Measurements from ENCODE around the gene IL19. TPM values are rescaled to one million over a fixed set of nuclear protein-coding genes. Genes with fewer than 3 reads are reported as not detected.

IL19 gene
- total RNA-seq, 1 experiment from 2014 or later, result not detected

DNA sequence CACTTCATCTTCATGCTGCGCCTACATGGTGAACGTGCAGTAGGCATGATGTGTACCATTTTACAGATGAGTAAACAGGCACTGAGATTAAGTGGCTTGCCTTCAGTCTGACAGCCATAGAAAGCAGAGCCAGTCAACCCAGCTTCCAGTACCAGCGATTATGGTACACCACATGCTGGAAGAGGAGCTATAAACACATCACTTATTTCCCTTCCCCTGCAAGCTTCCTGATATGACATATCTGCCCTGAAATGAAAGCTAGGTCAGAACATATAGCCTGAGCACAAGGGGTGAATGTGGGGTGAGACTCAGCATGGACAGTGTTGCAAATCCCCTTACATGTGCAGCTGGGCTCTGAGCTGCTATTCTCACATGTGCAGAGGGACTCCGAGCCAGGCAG, 61.1 kb downstream of the IL19 start:
- intact Hi-C loops (cut with micrococcal nuclease; ENCODE audit: unreplicated experiment), result no loop called here
- H4K20me1 ChIP-seq (ENCODE audit: insufficient read depth), result no peaks in the 10 kb centered on the region
- H3K4me3 ChIP-seq, result no peak overlapping the region
- no peak for DNase-seq
- H3K4me2 ChIP-seq, result no peak overlapping the region
- H3K79me2 ChIP-seq (ENCODE audit: low read depth), result no peaks in the 10 kb centered on the region
- TF ChIP-seq, protein P1, sequence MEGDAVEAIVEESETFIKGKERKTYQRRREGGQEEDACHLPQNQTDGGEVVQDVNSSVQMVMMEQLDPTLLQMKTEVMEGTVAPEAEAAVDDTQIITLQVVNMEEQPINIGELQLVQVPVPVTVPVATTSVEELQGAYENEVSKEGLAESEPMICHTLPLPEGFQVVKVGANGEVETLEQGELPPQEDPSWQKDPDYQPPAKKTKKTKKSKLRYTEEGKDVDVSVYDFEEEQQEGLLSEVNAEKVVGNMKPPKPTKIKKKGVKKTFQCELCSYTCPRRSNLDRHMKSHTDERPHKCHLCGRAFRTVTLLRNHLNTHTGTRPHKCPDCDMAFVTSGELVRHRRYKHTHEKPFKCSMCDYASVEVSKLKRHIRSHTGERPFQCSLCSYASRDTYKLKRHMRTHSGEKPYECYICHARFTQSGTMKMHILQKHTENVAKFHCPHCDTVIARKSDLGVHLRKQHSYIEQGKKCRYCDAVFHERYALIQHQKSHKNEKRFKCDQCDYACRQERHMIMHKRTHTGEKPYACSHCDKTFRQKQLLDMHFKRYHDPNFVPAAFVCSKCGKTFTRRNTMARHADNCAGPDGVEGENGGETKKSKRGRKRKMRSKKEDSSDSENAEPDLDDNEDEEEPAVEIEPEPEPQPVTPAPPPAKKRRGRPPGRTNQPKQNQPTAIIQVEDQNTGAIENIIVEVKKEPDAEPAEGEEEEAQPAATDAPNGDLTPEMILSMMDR (conservative IDR thresholded peaks at IDR 0.05), result no peak
- no peak for TF ChIP-seq EZH2 (IDR thresholded peaks at IDR 0.05; ENCODE audit: low read depth)
- no peak overlapping the region for H2AFZ ChIP-seq
- no TSS peak for BruUV-seq (replicated peaks)
- H3K27ac ChIP-seq, result no peak overlapping the region
- no peaks in the 10 kb centered on the region for H3F3A ChIP-seq (ENCODE audit: insufficient read depth, low read depth)
- no peaks in the 10 kb centered on the region for H3K36me3 ChIP-seq (ENCODE audit: low read depth)
- POLR2A ChIA-PET (ENCODE audit: unreplicated experiment), result interaction anchor here (0.6 kb wide), 1 partner anchor 190 kb away, joined by 3 read pairs; no protein-coding TSS in a partner anchor
- H3K9me3 ChIP-seq (ENCODE audit: insufficient read depth, low read depth), result no peaks in the 10 kb centered on the region
- no peaks in the 10 kb centered on the region; the same call in 1 of the 2 replicates for H3K27me3 ChIP-seq (ENCODE audit: insufficient read depth, low read depth)
- H3K9me2 ChIP-seq (ENCODE audit: insufficient read depth), result no peaks in the 10 kb centered on the region
- no peaks in the 10 kb centered on the region for H3K4me1 ChIP-seq (replicated peaks; ENCODE audit: insufficient read depth)
- CTCF ChIA-PET, result no interaction called here

DNA sequence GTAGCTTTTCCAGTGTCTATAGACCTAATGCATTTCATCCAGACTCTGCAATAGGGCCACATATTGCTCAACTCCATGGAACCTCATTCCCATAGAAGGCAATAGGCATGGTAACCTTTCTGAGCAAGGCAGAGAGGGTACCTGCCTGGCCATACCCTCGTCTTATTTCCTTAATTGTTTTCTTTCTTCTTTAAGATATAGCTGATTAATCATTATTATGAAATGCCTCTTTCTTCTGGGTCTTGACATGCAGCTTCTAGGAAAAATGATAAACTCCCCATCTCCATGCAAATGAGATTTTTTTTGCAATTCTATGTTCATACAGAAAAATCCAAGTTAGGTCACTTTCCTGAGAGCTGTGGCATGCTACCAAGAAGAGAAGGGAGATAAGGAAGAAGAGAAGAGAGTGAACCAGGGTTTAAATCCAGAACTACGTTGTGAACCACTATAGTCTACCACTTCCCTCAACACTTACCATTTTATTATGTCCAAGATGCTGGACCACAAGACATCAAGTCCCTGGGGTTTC, 61.8 kb downstream of the IL19 start:
- CTCF ChIA-PET, result interaction anchor here (0.7 kb wide), 1 partner anchor 97 kb away, joined by 3 read pairs; no protein-coding TSS in a partner anchor
- Histone ChIP-seq H3K27ac (no peak overlapping the region), H4K20me1 (ENCODE audit: insufficient read depth) (no peaks in the 10 kb centered on the region), H3K9me3 (ENCODE audit: insufficient read depth, low read depth) (no peaks in the 10 kb centered on the region), H3K4me3 (no peak overlapping the region), H2AFZ (no peak overlapping the region), H3K9me2 (ENCODE audit: insufficient read depth) (no peaks in the 10 kb centered on the region), H3K4me1 (replicated peaks; ENCODE audit: insufficient read depth) (no peaks in the 10 kb centered on the region), H3K4me2 (no peak overlapping the region), H3K79me2 (ENCODE audit: low read depth) (no peaks in the 10 kb centered on the region), H3F3A (ENCODE audit: insufficient read depth, low read depth) (no peaks in the 10 kb centered on the region), H3K27me3 (ENCODE audit: insufficient read depth, low read depth) (peaks cover 7% of the 10 kb centered on the region; the same call in 1 of the 2 replicates), H3K36me3 (ENCODE audit: low read depth) (no peaks in the 10 kb centered on the region)
- POLR2A ChIA-PET (ENCODE audit: unreplicated experiment), result interaction anchor here (0.6 to 0.7 kb wide), 2 partner anchors 22 to 304 kb away, joined by 3 to 5 read pairs; no protein-coding TSS in a partner anchor
- no TSS peak for BruUV-seq (replicated peaks)
- intact Hi-C loops (cut with micrococcal nuclease; ENCODE audit: unreplicated experiment), result no loop called here
- TF ChIP-seq, protein P1 (conservative IDR thresholded peaks at IDR 0.05), result no peak
- no peak for TF ChIP-seq EZH2 (IDR thresholded peaks at IDR 0.05; ENCODE audit: low read depth)
- no peak for DNase-seq

DNA sequence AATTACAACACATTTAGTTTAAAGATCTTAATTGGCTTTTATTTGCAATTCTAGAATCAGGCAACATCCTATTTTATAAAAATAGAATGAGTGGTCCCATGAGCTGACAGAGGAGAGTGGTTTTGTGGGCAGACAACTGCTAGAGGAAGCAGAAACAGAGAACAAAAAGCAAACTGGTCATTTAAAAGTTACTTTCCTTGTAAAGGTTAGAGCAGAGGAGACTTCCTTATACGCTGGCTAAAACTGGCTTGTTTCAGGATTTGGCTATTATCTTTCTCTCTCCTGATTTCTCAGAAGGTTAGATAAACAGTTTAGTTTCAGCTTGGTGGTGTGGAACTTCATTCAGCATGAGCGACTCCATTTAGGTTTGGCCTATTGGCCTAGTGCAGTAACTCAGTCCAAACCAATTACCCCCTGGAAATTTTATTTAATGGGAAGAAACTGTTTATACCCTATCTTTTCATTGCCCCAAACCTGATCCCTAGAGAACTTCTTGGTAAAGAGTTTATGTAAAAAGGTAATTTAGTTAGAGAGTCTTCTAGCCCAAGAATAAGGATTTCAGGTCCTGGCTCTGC, 62.6 kb downstream of the IL19 start:
- Histone ChIP-seq H3K9me3 (ENCODE audit: insufficient read depth, low read depth) (no peaks in the 10 kb centered on the region), H3K27me3 (ENCODE audit: insufficient read depth, low read depth) (peaks cover 11% of the 10 kb centered on the region; the same call in 1 of the 2 replicates), H3F3A (ENCODE audit: insufficient read depth, low read depth) (no peaks in the 10 kb centered on the region), H3K36me3 (ENCODE audit: low read depth) (no peaks in the 10 kb centered on the region), H3K9me2 (ENCODE audit: insufficient read depth) (no peaks in the 10 kb centered on the region), H3K4me1 (replicated peaks; ENCODE audit: insufficient read depth) (no peaks in the 10 kb centered on the region), H4K20me1 (ENCODE audit: insufficient read depth) (no peaks in the 10 kb centered on the region), H3K79me2 (ENCODE audit: low read depth) (no peaks in the 10 kb centered on the region), H2AFZ (no peak overlapping the region), H3K4me2 (no peak overlapping the region), H3K27ac (no peak overlapping the region), H3K4me3 (no peak overlapping the region)
- TF ChIP-seq, protein P1 (conservative IDR thresholded peaks at IDR 0.05), result no peak
- TF ChIP-seq EZH2 (IDR thresholded peaks at IDR 0.05; ENCODE audit: low read depth), result no peak
- no TSS peak for BruUV-seq (replicated peaks)
- intact Hi-C loops (cut with micrococcal nuclease; ENCODE audit: unreplicated experiment), result no loop called here
- ChIA-PET CTCF (interaction anchor here (0.7 kb wide), 1 partner anchor 420 kb away, joined by 3 read pairs; no protein-coding TSS in a partner anchor), POLR2A (ENCODE audit: unreplicated experiment) (interaction anchor here (0.7 kb wide), 1 partner anchor 21 kb away, joined by 5 read pairs; no protein-coding TSS in a partner anchor)
- no peak for DNase-seq
